Islet precursor cell (in vitro differentiated cells): ENCODE results near the gene MPZL1.
"Not testable (repeated sequence)": the region's sequence is repeated elsewhere in the genome, so short reads cannot be mapped to it uniquely, and the experiment has no call there.

Source experiments
- DNase-seq: peaks from one replicate; pipeline ENCODE4 v3.0.0-alpha.2; 2018

Gene MPZL1

GRCh38 chr1:167784876-167785550, 63.2 kb downstream of the MPZL1 start:
- DNase-seq, result no peak

- no peak for DNase-seq
Observed at GRCh38 chr1:167786502-167786901, 64.7 kb downstream of the MPZL1 start.

DNA sequence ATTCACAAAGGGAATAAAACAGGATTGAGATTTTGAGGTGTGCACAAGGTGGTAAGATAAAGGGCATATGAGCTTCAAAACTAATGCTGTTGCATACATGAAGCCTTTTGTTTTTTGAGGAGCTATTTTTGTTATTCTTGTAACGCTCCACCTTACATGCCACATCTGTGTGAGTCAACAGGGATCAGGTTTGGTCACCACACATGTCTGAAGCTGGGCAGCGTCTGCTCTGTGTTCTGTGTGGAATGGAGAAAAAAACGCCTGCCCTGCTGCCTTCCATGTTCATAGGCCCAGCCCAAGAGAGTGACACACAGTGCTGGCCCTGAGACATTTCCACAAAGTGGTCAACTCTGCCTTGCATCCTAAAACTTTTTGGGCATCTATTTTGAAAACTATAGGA, 67.7 kb downstream of the MPZL1 start:
- DNase-seq, result no peak

- DNase-seq, result no peak
Observed at GRCh38 chr1:167790117-167790516, 68.3 kb downstream of the MPZL1 start.

DNA sequence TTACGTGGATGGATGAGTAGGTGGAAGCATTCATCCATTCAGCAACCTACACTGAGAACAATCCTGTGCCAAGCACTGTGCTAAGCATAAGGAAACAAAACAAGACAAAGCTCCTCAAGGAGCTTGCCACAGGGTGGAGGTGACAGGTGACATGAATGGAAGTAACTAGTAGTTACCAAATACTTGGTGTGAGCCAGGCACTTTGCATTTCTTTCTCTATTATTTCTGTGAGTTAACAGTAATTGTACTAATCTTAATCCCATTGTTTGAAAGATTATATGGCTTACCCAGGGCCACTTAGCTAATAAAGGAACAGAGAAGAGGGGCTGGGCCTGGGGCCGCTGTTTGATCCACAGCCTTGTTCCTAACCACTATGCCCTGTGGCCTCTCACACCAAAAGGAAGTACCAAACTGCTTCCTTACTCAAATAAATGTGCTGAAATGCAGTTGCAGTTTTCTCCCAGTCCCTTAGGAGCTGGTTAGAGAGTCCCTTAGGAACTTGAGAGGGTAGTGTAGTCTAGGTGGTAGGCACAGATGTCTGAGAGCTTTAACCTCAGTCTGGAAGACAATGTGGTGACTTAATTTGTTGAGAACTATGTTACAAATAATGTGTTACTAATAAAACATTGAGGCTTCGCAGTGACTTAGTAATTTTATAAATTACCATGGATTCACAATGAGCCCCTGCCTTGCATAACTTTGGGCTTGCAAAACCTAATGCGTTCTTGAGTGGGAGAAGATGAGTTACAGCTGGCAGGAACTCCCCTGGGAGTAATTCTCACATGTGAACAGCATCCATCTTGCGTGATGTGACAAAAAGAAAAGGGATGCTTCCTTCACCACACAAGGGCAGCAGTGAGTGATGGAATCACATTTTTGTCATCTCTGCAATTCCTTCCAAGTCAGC, 69.8 kb downstream of the MPZL1 start:
- DNase-seq, result no peak

GRCh38 chr1:167792188-167792565, 70.4 kb downstream of the MPZL1 start:
- DNase-seq, result no peak

GRCh38 chr1:167794043-167794442, 72.3 kb downstream of the MPZL1 start:
- DNase-seq, result no peak

DNA sequence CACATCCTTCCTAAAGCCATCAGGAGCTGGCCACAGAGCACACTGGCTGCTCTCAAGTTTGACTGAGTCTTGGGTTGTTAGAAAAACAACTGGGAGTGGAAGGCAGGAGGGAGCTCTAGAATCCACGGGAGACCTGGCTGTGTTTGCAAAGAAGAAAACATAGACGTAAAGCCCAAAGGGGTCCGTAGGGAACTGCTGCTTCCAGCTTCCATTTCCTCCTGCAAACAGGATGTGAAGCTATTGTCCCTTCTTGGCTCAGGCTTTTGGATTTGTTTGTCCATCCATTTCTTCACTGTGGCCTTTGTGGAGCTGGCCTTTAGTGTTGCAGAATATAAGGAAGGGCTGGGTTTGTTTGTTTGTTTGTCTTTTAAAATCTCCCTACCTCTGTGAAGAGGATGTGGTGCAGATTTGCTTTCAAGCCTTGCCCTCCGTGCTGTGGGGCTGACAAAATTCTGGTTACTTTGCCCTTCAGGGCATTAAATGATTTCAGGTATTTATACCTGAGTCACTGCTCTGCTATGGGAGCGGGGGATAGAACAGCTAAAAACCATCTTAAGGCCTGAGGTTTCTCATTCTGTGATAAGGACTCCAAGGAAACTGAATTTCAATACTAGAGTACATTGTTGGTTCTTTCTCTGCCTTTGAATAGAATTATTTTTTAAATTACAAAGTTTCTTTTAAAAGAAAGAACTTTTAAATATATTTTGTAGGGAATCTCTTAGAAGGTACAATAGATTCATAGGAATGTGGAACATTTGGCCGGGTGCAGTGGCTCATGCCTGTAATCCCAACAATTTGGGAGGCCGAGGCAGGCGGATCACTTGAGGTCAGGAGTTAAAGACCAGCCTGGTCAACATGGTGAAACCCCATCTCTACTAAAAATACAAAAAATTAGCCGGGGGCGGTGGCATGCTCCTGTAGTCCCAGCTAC, 74.3 kb downstream of the MPZL1 start:
- peak; percentile 60 for DNase-seq

DNA sequence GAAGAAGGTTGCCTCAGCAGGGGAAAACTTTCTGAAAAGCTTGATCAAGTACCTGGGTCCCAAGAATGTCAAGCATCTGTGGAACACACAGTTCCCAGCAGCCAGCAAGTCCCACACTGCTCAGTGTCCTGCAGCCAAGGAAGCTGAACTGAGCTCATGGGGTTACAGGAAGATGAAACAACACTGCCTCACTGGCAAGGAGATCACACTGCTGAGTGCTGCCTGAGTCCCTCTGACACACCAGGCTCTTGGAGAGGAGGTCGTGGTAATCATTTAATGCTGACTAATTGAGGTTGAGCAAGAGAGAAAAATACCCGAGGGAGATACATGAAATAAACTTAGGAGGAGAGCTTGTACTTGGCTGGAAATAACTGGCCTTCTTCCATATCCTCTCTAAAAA, 75.2 kb downstream of the MPZL1 start:
- DNase-seq, result peak; percentile 91

DNA sequence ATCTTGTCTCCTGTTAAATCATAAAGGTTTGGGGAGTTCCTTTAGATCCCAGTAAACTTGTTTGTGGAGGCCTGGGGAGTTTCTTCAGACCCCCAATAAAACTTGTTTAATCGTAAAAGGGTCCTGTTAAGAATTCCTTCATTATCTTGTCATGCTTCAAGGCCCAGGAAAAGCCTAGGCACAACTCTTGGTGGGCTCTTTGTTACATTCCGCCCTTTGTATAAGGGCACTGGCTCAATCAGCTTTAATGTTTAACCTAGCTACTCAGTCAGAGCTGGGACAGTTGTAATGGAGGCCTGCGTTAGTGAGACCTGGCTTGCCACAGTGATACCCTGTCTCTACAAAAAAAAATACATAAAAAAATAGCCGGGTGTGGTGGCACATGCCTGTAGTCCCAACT, 77.2 kb downstream of the MPZL1 start:
- no peak for DNase-seq

DNA sequence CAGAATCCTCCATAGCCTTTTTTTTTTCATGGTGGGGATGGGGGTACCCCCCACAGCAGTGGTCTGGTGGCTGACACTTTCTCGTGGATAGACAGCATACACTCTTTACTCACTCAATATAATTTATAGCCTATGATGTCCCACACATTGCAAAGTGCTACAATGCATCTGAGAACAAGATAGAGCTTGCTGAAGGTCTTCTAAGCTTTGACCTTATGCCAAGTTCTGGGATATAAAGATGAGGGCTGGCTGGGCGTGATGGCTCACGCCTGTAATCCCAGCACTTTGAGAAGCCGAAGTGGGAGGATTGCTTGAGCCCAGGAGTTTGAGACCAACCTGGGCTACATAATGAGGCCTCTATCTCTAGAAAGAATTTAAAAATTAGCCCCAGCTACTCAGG, 78.0 kb downstream of the MPZL1 start:
- no peak for DNase-seq

DNA sequence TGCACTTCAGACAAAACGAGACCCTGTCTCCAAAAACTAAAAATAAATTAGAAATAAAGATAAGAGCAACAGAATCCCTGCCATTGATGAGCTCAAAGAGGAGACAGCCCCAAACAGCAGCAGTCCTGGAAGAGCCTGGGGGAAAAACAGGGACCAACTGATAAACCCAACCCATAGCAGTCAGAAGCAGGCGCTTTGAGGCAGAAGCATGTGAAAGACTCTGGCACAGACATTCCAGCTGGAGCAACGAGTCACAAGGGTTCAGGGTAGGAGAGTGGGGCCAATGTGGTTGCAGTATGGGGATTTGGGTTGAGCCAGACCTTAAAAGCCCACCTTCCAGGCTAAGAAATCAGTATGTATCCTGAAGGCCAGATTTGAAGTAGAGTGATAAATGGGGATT, 78.5 kb downstream of the MPZL1 start:
- DNase-seq, result peak; percentile 80

DNA sequence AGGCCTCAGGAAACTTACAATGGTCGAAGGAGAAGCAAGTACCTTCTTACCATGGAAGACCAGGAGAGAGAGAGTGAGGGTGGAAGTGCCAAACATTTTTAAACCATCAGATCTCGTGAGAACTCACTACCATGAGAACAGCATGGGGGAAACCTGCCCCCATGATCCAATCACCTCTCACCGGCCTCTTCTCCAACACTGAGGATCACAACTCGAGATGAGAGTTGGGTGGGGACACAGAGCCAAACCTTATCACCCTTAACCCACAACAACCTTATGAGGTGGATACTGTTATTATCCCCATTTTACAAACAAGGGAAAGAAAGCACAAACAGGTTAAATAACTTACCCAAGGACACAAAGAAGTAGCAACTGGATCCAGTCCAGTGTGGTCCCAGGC, 80.5 kb downstream of the MPZL1 start:
- DNase-seq, result no peak

DNA sequence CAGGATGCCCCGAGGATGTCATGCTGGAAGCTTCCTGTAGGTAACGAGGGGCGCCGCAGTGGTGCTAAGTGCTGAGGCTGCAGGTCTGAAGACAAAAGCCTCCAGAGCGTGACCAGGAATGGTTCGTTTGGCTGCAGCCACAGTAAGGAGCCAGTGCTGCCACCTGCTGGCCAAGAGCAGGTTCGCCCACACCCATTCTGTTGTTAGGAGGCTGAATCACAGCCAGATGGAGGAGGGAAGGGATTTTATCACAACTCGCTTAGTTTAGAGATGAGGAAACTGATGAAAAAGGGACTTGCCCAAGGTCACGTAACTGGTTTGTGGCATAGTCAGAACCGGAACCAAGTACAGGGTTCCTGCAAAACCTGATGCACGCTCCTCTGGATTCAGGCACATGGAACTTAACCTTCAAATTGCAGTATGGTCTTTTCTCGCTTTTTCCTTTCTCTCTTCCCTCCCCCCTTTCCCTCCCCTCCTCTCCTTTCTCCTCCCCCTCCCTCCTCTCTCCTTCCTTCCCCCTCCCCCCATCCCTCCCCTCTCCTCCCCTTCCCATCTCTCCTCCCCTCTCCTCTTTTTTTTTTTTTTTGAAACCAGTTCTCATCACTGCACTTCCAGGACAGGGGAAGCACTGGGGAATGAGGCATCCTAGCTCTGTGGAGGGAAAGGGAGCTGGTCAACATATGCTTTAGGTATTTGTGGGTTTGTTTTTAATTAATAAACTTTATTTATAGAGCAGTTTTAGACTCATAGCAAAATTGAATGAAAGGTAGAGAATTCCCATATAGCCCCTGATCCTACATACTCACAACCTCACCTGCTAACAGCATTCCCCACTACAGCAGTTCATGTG, 81.8 kb downstream of the MPZL1 start:
- DNase-seq, result peak; percentile 95

DNA sequence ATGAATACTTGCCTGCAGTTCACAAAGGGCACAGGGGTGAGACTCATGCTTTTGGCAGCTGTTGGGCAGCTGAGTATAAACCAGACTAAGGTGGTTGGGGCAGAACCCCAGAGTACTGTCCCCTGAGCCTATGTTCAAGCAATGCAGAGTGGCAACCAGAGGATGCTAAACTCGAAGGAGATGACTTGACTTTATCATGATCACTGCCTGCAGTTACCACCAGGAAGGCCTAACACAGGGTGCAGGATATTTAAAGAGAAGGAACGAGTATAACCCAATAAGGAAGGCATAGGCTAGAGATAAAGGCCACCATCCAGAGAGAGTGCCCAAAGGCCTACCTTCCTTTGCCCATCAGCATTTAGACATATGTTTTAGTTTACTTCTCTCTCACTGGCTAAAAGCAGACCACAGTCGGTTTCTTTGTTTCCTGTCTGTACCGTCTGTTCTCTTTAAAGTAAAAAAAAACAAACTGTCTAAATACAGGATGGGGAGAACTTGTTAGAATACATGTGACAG, 83.3 kb downstream of the MPZL1 start:
- no peak for DNase-seq

DNA sequence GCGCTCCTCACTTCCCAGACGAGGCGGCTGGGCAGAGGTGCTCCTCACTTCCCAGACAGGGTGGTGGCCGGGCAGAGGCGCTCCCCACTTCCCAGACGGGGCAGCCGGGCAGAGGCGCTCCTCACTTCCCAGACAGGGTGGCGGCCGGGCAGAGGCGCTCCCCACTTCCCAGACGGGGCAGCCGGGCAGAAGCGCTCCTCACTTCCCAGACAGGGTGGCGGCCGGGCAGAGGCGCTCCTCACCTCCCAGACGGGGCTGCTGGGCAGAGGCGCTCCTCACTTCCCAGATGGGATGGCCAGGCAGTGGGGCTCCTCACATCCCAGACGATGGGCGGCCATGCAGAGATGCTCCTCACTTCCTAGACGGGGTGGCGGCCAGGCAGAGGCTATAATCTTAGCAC, 84.5 kb downstream of the MPZL1 start:
- DNase-seq, result not testable (repeated sequence)

DNA sequence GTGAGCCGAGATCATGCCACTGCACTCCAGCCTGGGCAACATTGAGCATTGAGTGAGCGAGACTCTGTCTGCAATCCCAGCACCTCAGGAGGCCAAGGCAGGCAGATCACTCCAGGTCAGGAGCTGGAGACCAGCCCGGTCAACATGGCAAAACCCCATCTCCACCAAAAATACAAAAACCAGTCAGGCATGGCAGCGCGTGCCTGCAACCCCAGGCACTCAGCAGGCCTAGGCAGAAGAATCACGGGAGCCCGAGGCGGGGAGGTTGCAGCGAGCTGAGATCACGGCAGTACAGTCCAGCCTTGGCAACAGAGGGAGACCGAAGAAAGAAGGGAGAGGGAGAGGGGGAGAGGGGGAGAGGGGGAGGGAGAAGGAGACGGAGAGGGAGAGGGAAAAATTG, 84.9 kb downstream of the MPZL1 start:
- DNase-seq, result not testable (repeated sequence)

GRCh38 chr1:167808104-167808503, 86.3 kb downstream of the MPZL1 start:
- no peak for DNase-seq

- DNase-seq, result no peak
Observed at GRCh38 chr1:167808690-167809089, 86.9 kb downstream of the MPZL1 start.

- DNase-seq, result no peak
Observed at GRCh38 chr1:167812972-167813371, 91.2 kb downstream of the MPZL1 start.

GRCh38 chr1:167815650-167816049, 93.9 kb downstream of the MPZL1 start:
- DNase-seq, result no peak
